HG03108 (cell line): ENCODE results near the gene KATNB1.
"Not testable (repeated sequence)": the region's sequence is repeated elsewhere in the genome, so short reads cannot be mapped to it uniquely, and the experiment has no call there.

Experiments used
- ATAC-seq: cut with Tn5 transposase; IDR thresholded peaks from one replicate; pipeline ENCODE4 v1.9.1; 2021; ENCODE audit warnings: moderate library complexity; ENCODE audit not compliant: unreplicated experiment

KATNB1 gene

GRCh38 chr16:57741660-57742191, 6.2 kb downstream of the KATNB1 start:
- no peak for ATAC-seq

GRCh38 chr16:57742543-57742942, 7.0 kb downstream of the KATNB1 start:
- ATAC-seq = no peak

GRCh38 chr16:57743458-57743857, 7.9 kb downstream of the KATNB1 start:
- no peak for ATAC-seq

- ATAC-seq = no peak
These were observed 8.5 kb downstream of the KATNB1 start for GRCh38 chr16:57743886-57744641.

GRCh38 chr16:57744642-57744903, 9.0 kb downstream of the KATNB1 start:
- no peak for ATAC-seq

- no peak for ATAC-seq
These were observed 10.2 kb downstream of the KATNB1 start for GRCh38 chr16:57745768-57746167.

GRCh38 chr16:57746316-57746715, 10.7 kb downstream of the KATNB1 start:
- ATAC-seq = not testable (repeated sequence)

- ATAC-seq = no peak
These were observed 11.5 kb downstream of the KATNB1 start for GRCh38 chr16:57747091-57747490.

- no peak for ATAC-seq
These were observed 11.9 kb downstream of the KATNB1 start for GRCh38 chr16:57747496-57747895.

- ATAC-seq = no peak
These were observed 12.4 kb downstream of the KATNB1 start for GRCh38 chr16:57747996-57748395.

- no peak for ATAC-seq
These were observed 13.0 kb downstream of the KATNB1 start for GRCh38 chr16:57748596-57748995.

GRCh38 chr16:57749101-57749692, 13.6 kb downstream of the KATNB1 start:
- ATAC-seq = no peak

- ATAC-seq = no peak
These were observed 14.4 kb downstream of the KATNB1 start for GRCh38 chr16:57749856-57750452.

- no peak for ATAC-seq
These were observed 15.4 kb downstream of the KATNB1 start for GRCh38 chr16:57750796-57751538.

- no peak for ATAC-seq
These were observed 16.1 kb downstream of the KATNB1 start for GRCh38 chr16:57751539-57752202.

GRCh38 chr16:57752203-57752580, 16.6 kb downstream of the KATNB1 start:
- ATAC-seq = no peak

- ATAC-seq = no peak
These were observed 17.2 kb downstream of the KATNB1 start for GRCh38 chr16:57752581-57753447.

GRCh38 chr16:57753448-57754353, 18.1 kb downstream of the KATNB1 start:
- ATAC-seq = no peak
